Trophoblast cell (in vitro differentiated cells and primary cell): ENCODE measurements around the gene KCND2.
A peak's percentile ranks its signal among the peaks of the same experiment; 100 is the strongest.

Experiments used
- DNase-seq, 2 donors: peaks; one replicate each; pipeline ENCODE4 v3.0.0-alpha.2; 2016
- H2AFZ ChIP-seq: 2 replicates; pipeline ENCODE4 v1.6.1; 2013; ENCODE audit warnings: low read length, moderate library complexity, mild to moderate bottlenecking; ENCODE audit not compliant: insufficient read depth, poor library complexity
- H2AK5ac ChIP-seq: 2 replicates; pipeline ENCODE4 v1.6.1; 2013; ENCODE audit warnings: mild to moderate bottlenecking, low read length
- H2BK120ac ChIP-seq: 2 replicates; pipeline ENCODE4 v1.6.1; 2013; ENCODE audit warnings: low read length, mild to moderate bottlenecking, moderate library complexity; ENCODE audit not compliant: insufficient read depth, poor library complexity
- H2BK12ac ChIP-seq: 2 replicates; pipeline ENCODE4 v1.6.1; 2013; ENCODE audit warnings: mild to moderate bottlenecking, low read length, moderate library complexity
- H2BK5ac ChIP-seq: 2 replicates; pipeline ENCODE4 v1.6.1; 2013; ENCODE audit warnings: low read length, low read depth, moderate library complexity, mild to moderate bottlenecking; ENCODE audit not compliant: poor library complexity
- H3K14ac ChIP-seq: 2 replicates; pipeline ENCODE4 v1.6.1; 2013; ENCODE audit warnings: mild to moderate bottlenecking, low read length
- H3K18ac ChIP-seq: 2 replicates; pipeline ENCODE4 v1.6.1; 2013; ENCODE audit warnings: mild to moderate bottlenecking, low read length
- H3K23ac ChIP-seq: 2 replicates; pipeline ENCODE4 v1.6.1; 2013; ENCODE audit warnings: low read length
- H3K27ac ChIP-seq: 2 replicates; pipeline ENCODE4 v1.5.1; 2013; ENCODE audit warnings: low read depth, mild to moderate bottlenecking, inconsistent platforms, low read length, moderate library complexity
- H3K27me3 ChIP-seq: 2 replicates; pipeline ENCODE4 v1.6.1; 2013; ENCODE audit warnings: inconsistent platforms, mild to moderate bottlenecking, low read length, moderate library complexity; ENCODE audit not compliant: insufficient read depth
- H3K36me3 ChIP-seq, 2 experiments: 1 replicate in 1 of 2; 2 replicates in 1 of 2; pipeline ENCODE4 v1.6.1; 2013; ENCODE audit warnings: low read length in 2 of 2, mild to moderate bottlenecking in 2 of 2, moderate library complexity in 1 of 2; ENCODE audit not compliant: insufficient read depth in 2 of 2, control insufficient read depth in 1 of 2
- H3K4ac ChIP-seq: 2 replicates; pipeline ENCODE4 v1.6.1; 2013; ENCODE audit warnings: low read depth, mild to moderate bottlenecking, low read length, moderate library complexity
- H3K4me1 ChIP-seq, 2 experiments: 1 replicate in 1 of 2; 2 replicates in 1 of 2; pipeline ENCODE4 v1.6.1; 2013; ENCODE audit warnings: low read length in 2 of 2, mild to moderate bottlenecking in 2 of 2, moderate library complexity in 1 of 2; ENCODE audit not compliant: insufficient read depth in 2 of 2, control insufficient read depth in 1 of 2
- H3K4me2 ChIP-seq: 2 replicates; pipeline ENCODE4 v1.6.1; 2013; ENCODE audit warnings: inconsistent platforms, mild to moderate bottlenecking, low read length, moderate library complexity
- H3K4me3 ChIP-seq: 2 replicates; pipeline ENCODE4 v1.5.1; 2013; ENCODE audit warnings: mild to moderate bottlenecking, low read depth, low read length, inconsistent platforms
- H3K79me1 ChIP-seq: one replicate; pipeline ENCODE4 v1.6.1; 2013; ENCODE audit warnings: low read length
- H3K79me2 ChIP-seq: 2 replicates; pipeline ENCODE4 v1.6.1; 2013; ENCODE audit warnings: low read length, mild to moderate bottlenecking; ENCODE audit not compliant: control insufficient read depth, insufficient read depth, poor library complexity
- H3K9ac ChIP-seq: 2 replicates; pipeline ENCODE4 v1.6.1; 2013; ENCODE audit warnings: mild to moderate bottlenecking, low read length
- H3K9me3 ChIP-seq: 2 replicates; pipeline ENCODE4 v1.6.1; 2013; ENCODE audit warnings: low read depth, mild to moderate bottlenecking, control low read depth, inconsistent platforms, low read length; ENCODE audit not compliant: insufficient read depth
- H4K12ac ChIP-seq: 2 replicates; pipeline ENCODE4 v1.6.1; 2013; ENCODE audit warnings: low read depth, mild to moderate bottlenecking, low read length, moderate library complexity
- H4K8ac ChIP-seq: 2 replicates; pipeline ENCODE4 v1.6.1; 2013; ENCODE audit warnings: low read depth, mild to moderate bottlenecking, low read length, moderate library complexity
- H4K91ac ChIP-seq: one replicate; pipeline ENCODE4 v1.6.1; 2013; ENCODE audit warnings: low read depth, mild to moderate bottlenecking, low read length, moderate library complexity
- WGBS: extraction: QIAGEN DNeasy Blood & Tissue Kit; methylation state at CpG from one replicate; pipeline ENCODE4 v1.1.7; 2013; ENCODE audit warnings: missing lambda C conversion rate; ENCODE audit not compliant: insufficient read length, insufficient coverage; ENCODE audit errors: extremely low coverage; 5-methylcytosine and 5-hydroxymethylcytosine counted together

Gene KCND2

GRCh38 chr7:120473352-120473751 is 200.4 kb downstream of the KCND2 start:
- Histone ChIP-seq H3K23ac (no peak overlapping the region), H3K4ac (no peak overlapping the region), H3K4me3 (no peak overlapping the region), H3K27me3 (no peaks in the 10 kb centered on the region), H3K9me3 (no peaks in the 10 kb centered on the region), H3K79me2 (no peaks in the 10 kb centered on the region), H3K4me2 (no peak overlapping the region), H2BK12ac (no peak overlapping the region), H3K14ac (no peak overlapping the region), H3K27ac (no peak overlapping the region), H3K9ac (no peak overlapping the region), H3K36me3 (no peaks in the 10 kb centered on the region), H4K91ac (no peak overlapping the region), H4K8ac (no peak overlapping the region), H2BK120ac (no peak overlapping the region), H2AFZ (no peak overlapping the region), H3K18ac (no peak overlapping the region), H3K79me1 (no peaks in the 10 kb centered on the region), H3K4me1 (no peaks in the 10 kb centered on the region), H4K12ac (no peak overlapping the region), H2BK5ac (no peak overlapping the region), H2AK5ac (no peak overlapping the region)
- WGBS: no CpG with 5 or more reads among the region's 5 CpGs
- no peak for DNase-seq

- Histone ChIP-seq H2BK12ac (no peak overlapping the region), H4K8ac (no peak overlapping the region), H3K23ac (no peak overlapping the region), H3K79me1 (no peaks in the 10 kb centered on the region), H2BK120ac (no peak overlapping the region), H3K4me1 (no peaks in the 10 kb centered on the region), H3K27me3 (no peaks in the 10 kb centered on the region), H2AFZ (no peak overlapping the region), H3K79me2 (no peaks in the 10 kb centered on the region), H3K14ac (no peak overlapping the region), H2BK5ac (no peak overlapping the region), H3K18ac (no peak overlapping the region), H3K36me3 (no peaks in the 10 kb centered on the region), H3K9me3 (no peaks in the 10 kb centered on the region), H3K9ac (no peak overlapping the region), H2AK5ac (no peak overlapping the region), H3K27ac (no peak overlapping the region), H3K4me2 (no peak overlapping the region), H3K4ac (no peak overlapping the region), H4K91ac (no peak overlapping the region), H4K12ac (no peak overlapping the region), H3K4me3 (no peak overlapping the region)
- DNase-seq: no peak
Measured at GRCh38 chr7:120475994-120476393, 203.0 kb downstream of the KCND2 start.

DNA sequence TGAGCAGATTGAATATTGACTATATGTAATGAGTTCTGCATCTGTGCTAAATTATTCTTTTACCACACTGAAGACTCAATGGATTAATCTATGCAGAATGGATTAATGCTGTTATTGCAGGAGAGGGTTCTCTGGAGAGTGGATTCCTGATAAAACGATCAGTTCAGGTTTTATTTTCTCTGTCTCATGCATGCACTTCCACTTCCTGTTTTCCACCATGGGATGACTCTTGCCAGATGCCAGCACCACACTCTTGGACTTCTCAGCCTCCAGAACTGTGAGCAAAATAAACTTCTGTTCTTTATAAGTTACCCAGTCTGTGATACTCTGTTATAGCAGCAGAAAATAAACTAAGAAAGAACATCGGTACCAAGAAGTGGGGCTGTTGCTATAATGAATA is 207.5 kb downstream of the KCND2 start:
- Histone ChIP-seq H3K36me3 (no peaks in the 10 kb centered on the region), H3K23ac (no peak overlapping the region), H2AFZ (no peak overlapping the region), H4K91ac (no peak overlapping the region), H2BK12ac (no peak overlapping the region), H3K4me2 (no peak overlapping the region), H4K8ac (no peak overlapping the region), H2AK5ac (no peak overlapping the region), H4K12ac (no peak overlapping the region), H2BK5ac (no peak overlapping the region), H3K9ac (no peak overlapping the region), H3K79me2 (no peaks in the 10 kb centered on the region), H3K14ac (no peak overlapping the region), H3K27me3 (no peaks in the 10 kb centered on the region), H3K4ac (no peak overlapping the region), H3K27ac (no peak overlapping the region), H3K9me3 (no peaks in the 10 kb centered on the region), H2BK120ac (no peak overlapping the region), H3K4me3 (no peak overlapping the region), H3K18ac (no peak overlapping the region), H3K4me1 (no peaks in the 10 kb centered on the region), H3K79me1 (no peaks in the 10 kb centered on the region)
- DNase-seq: no peak
- no CpG with 5 or more reads among the region's 2 CpGs for WGBS

DNA sequence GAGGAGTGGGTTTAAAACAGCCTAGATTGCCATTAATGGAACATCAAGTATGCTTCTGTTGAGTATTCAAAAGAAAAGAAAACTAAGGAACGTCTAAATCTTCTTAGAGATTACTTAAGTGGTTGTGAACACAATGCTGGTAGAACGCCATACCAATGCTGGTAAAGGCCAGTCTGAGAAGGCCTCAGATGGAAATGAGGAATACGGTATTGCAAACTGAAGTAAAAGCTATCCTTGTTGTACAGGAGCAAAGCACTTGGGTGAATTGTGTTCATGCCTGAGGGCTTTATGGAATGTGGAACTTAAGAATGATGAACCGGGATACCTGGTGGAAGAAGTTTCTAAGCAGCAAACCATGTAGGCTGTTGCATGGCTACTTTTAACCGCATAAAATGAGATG is 208.0 kb downstream of the KCND2 start:
- Histone ChIP-seq H3K23ac (no peak overlapping the region), H3K27ac (no peak overlapping the region), H2AK5ac (no peak overlapping the region), H3K9ac (no peak overlapping the region), H4K12ac (no peak overlapping the region), H4K8ac (no peak overlapping the region), H3K79me1 (no peaks in the 10 kb centered on the region), H2AFZ (no peak overlapping the region), H3K79me2 (no peaks in the 10 kb centered on the region), H3K14ac (no peak overlapping the region), H3K4ac (no peak overlapping the region), H3K27me3 (no peaks in the 10 kb centered on the region), H2BK12ac (no peak overlapping the region), H2BK120ac (no peak overlapping the region), H2BK5ac (no peak overlapping the region), H3K4me3 (no peak overlapping the region), H3K36me3 (no peaks in the 10 kb centered on the region), H3K18ac (no peak overlapping the region), H3K4me2 (no peak overlapping the region), H3K9me3 (no peaks in the 10 kb centered on the region), H3K4me1 (no peaks in the 10 kb centered on the region), H4K91ac (no peak overlapping the region)
- WGBS: no CpG with 5 or more reads among the region's 5 CpGs
- peak; percentile 64 to 75 for DNase-seq

GRCh38 chr7:120486164-120486563 is 213.2 kb downstream of the KCND2 start:
- no peak for DNase-seq
- Histone ChIP-seq H4K8ac (no peak overlapping the region), H2AK5ac (no peak overlapping the region), H3K9ac (no peak overlapping the region), H2AFZ (no peak overlapping the region), H2BK5ac (no peak overlapping the region), H4K91ac (no peak overlapping the region), H4K12ac (no peak overlapping the region), H3K14ac (no peak overlapping the region), H3K4ac (no peak overlapping the region), H3K27ac (no peak overlapping the region), H2BK120ac (no peak overlapping the region), H3K23ac (no peak overlapping the region), H3K9me3 (no peaks in the 10 kb centered on the region), H3K4me1 (no peaks in the 10 kb centered on the region), H3K79me1 (no peaks in the 10 kb centered on the region), H3K4me2 (no peak overlapping the region), H3K27me3 (no peaks in the 10 kb centered on the region), H2BK12ac (no peak overlapping the region), H3K4me3 (no peak overlapping the region), H3K18ac (no peak overlapping the region), H3K36me3 (no peaks in the 10 kb centered on the region), H3K79me2 (no peaks in the 10 kb centered on the region)
- no CpG with 5 or more reads among the region's 1 CpG for WGBS
